ENCODE data around the gene DCAF6.
A peak's percentile ranks its signal among the peaks of the same experiment; 100 is the strongest.

Gene DCAF6

DNA sequence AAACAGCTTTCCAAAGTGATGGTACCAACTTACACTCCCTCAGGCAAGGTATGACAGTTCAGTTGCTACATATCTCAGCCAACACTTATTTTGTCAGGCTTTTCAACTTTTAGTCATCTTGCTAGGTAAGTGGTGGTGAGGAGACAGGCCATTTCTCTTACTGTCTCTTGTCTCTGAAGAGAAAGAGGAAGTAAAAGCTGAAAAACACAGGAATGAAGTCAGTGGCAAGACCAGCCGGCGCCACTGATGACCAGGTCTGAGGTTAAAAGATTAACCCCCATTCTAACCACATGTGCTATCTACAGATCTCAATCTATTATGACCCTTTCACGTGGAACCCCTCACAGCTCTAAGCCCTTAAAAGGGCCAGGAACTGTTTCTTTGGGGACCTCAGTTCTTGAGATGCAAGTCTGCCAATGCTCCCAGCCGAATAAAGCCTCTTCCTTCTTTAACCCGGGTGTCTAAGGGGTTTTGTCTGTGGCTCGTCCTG lies 26.7 kb upstream of the DCAF6 start:
- FAIRE-seq: peak; percentile 67
- no peak for DNase-seq (ENCODE audit: insufficient read length)
- TF ChIP-seq POLR2A (IDR thresholded peaks at IDR 0.05; ENCODE audit: low read depth, low read length) (no peak), POLR2AphosphoS5 (IDR thresholded peaks at IDR 0.05; ENCODE audit: low read depth, low read length) (no peak), TAF1 (IDR thresholded peaks at IDR 0.05; ENCODE audit: borderline replicate concordance, low read depth, low read length) (no peak)

DNA sequence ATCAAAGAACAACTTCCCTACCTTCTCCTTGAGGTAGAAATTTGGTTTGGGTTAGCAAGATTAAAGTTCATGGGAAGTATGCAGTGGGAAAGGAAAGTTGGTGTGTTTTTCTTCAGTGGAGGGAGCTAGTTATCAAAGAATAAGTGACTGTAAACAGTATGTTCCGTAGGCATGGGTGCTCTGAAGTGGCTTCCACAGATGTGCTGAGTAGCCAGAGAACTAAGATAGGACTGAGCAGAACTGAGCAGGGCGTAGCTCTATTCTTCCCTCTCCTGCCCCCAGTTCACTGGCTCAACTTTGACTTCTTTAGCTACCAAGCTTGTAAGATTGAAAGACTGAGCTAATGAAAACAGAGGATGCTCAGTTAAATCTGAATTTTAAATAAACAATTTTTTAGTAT lies 26.0 kb upstream of the DCAF6 start:
- DNase-seq (ENCODE audit: insufficient read length) (no peak), FAIRE-seq (no peak)
- no peak for TF ChIP-seq POLR2AphosphoS5 (IDR thresholded peaks at IDR 0.05; ENCODE audit: low read depth, low read length)
- no peak for TF ChIP-seq POLR2A (IDR thresholded peaks at IDR 0.05; ENCODE audit: low read depth, low read length)
- TF ChIP-seq TAF1 (IDR thresholded peaks at IDR 0.05; ENCODE audit: borderline replicate concordance, low read depth, low read length): no peak

DNA sequence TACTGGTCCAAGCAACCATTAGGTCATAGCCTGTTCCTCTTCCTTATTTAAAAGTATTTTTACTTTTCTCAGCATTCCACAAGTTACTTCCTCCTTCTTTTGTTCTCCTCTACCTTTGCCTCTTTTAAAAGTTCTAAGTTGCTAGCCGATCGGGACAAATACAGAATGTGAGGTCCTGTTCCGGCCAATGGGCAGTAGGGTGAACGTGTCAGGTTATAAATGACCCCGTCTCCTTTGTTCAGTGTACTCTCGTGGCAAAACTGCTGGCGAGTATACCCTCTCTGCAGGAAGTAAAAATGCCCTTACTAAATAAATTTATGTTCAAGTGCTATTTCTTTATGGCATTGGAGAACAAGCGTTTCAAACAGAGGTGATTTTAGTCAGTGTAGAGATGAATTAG lies 25.1 kb upstream of the DCAF6 start:
- FAIRE-seq (no peak), DNase-seq (ENCODE audit: insufficient read length) (no peak)
- TF ChIP-seq POLR2AphosphoS5 (IDR thresholded peaks at IDR 0.05; ENCODE audit: low read depth, low read length) (no peak), POLR2A (IDR thresholded peaks at IDR 0.05; ENCODE audit: low read depth, low read length) (no peak), TAF1 (IDR thresholded peaks at IDR 0.05; ENCODE audit: borderline replicate concordance, low read depth, low read length) (no peak)

DNA sequence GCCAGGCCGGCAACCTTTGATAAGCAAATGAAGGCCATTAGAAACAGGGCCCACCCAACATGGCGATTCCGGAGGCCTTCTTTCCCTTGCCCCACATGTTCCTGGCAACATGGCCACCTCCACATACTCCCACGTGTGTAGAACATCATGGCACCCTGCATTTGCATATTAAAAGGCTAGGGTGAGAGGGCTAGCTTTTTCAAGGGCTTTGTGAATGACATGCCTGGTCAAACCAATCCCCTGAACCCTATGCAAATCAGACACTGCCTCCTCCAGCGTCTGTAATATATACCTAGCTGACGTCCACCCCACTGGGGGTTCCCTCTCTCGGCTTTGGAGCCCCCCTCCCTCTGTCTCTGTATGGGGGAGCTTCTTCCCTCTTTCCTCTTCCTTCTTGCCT lies 24.2 kb upstream of the DCAF6 start:
- DNase-seq (ENCODE audit: insufficient read length) (no peak), FAIRE-seq (no peak)
- TF ChIP-seq POLR2AphosphoS5 (IDR thresholded peaks at IDR 0.05; ENCODE audit: low read depth, low read length): no peak
- TF ChIP-seq TAF1 (IDR thresholded peaks at IDR 0.05; ENCODE audit: borderline replicate concordance, low read depth, low read length): no peak
- no peak for TF ChIP-seq POLR2A (IDR thresholded peaks at IDR 0.05; ENCODE audit: low read depth, low read length)

DNA sequence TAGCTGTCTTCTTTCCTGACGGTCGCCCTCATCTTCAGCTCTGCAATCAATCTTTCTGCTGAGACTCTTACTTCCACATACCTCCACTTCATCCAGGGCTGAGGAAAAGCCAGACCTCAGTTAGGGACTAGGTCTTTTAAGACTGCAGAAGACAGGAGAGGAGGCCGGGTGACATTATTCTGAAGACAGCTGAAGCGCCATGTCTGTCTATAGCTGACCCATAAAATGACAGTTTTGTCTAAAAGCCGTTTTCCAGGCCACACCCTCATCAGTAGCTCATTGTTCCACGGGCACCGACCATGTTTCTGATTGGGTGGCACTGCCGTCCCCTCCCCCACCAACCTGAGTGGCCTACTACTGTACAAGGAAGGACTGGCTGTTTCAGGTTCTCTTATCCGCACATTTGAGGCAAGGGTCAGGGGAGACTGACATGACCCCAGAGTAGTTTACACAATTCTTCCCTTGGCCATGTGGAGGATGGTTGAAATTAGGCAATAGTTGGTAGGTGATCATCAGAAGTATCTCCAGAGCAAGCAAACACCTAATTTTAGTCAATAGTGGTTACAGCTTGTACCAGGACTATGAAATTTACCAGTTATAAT lies 22.5 kb upstream of the DCAF6 start, which contains the start of gene ADCY10:
TSS of gene ADCY10 (minus strand) at position 240 of the 602 bp plus-strand sequence. CDS start 8,994 bp downstream, outside the sequence.
- DNase-seq (ENCODE audit: insufficient read length): no peak
- TF ChIP-seq TAF1 (IDR thresholded peaks at IDR 0.05; ENCODE audit: borderline replicate concordance, low read depth, low read length) (no peak), POLR2A (IDR thresholded peaks at IDR 0.05; ENCODE audit: low read depth, low read length) (no peak), POLR2AphosphoS5 (IDR thresholded peaks at IDR 0.05; ENCODE audit: low read depth, low read length) (no peak)
- FAIRE-seq: no peak

DNA sequence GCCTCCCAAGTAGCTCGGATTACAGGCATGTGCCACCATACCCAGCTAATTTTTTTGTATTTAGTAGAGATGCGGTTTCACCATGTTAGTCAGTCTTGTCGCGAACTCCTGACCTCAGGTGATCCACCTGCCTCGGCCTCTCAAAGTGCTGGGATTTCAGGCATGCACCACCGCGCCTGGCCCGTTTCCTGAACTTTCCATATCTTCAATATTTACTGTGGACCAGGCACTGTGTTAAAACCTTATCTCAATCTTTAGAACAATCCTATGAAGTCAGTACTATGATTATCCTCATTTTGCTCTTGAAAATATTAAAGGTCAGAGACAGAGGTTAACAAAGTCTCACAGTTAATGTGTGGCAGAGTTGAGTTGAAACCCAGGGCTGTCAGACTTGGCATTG lies 20.9 kb upstream of the DCAF6 start:
- no peak for FAIRE-seq
- TF ChIP-seq POLR2AphosphoS5 (IDR thresholded peaks at IDR 0.05; ENCODE audit: low read depth, low read length) (no peak), TAF1 (IDR thresholded peaks at IDR 0.05; ENCODE audit: borderline replicate concordance, low read depth, low read length) (no peak), POLR2A (IDR thresholded peaks at IDR 0.05; ENCODE audit: low read depth, low read length) (no peak)
- DNase-seq (ENCODE audit: insufficient read length): no peak

DNA sequence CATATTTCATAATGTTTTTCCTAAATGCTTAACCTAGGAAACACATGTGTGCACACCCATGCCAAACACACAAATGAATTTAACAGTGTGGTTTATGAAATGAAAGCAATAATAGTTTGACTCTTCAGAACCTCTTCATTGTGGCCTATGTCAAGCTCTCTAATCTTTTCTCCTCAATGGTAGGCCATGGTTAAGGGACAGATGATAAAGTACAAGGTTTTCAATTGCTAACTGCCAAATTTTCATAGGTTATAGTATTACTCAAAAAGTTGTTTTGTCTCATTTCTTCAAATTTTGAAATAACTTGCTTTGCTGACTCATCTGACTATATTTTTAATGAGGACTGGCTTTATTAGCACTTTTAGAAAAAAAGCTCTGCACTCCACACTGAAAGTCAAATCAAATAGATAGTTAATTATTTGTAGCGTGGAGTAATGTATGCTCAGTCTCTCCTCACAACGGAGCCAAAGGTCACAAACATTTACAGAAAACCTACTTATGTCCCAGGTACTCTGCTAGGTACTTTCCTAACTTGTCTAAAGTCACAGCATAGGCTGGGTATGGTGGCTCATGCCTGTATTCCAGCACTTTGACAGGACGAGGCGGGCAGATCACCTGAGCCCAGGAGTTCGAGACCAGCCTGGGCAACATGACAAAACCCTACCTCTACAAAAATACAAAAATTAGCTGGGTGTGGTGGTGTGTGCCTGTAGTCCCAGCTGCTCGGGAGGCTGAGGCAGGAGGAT lies 19.5 kb upstream of the DCAF6 start:
- DNase-seq (ENCODE audit: insufficient read length) (no peak), FAIRE-seq (no peak)
- no peak for TF ChIP-seq POLR2AphosphoS5 (IDR thresholded peaks at IDR 0.05; ENCODE audit: low read depth, low read length)
- TF ChIP-seq TAF1 (IDR thresholded peaks at IDR 0.05; ENCODE audit: borderline replicate concordance, low read depth, low read length): no peak
- TF ChIP-seq POLR2A (IDR thresholded peaks at IDR 0.05; ENCODE audit: low read depth, low read length): no peak

DNA sequence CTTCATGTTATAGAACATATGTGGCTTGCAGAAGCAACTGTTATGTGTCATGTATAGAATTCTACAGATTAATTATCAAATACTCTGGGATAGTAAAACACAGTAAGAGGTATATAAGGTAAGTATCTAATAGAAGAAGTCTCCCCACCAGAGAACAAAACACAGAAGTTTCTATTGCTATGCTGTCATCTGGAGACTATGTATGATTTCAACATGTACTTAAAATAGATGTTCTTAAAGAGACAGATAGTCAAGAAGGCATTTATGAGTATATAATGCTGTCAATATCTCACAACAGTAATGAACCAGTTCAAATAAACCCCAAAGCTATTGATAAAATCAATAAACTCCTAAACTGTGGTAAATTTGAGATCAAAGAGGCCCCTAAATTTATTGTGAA lies 14.5 kb upstream of the DCAF6 start:
- DNase-seq (ENCODE audit: insufficient read length) (no peak), FAIRE-seq (no peak)

DNA sequence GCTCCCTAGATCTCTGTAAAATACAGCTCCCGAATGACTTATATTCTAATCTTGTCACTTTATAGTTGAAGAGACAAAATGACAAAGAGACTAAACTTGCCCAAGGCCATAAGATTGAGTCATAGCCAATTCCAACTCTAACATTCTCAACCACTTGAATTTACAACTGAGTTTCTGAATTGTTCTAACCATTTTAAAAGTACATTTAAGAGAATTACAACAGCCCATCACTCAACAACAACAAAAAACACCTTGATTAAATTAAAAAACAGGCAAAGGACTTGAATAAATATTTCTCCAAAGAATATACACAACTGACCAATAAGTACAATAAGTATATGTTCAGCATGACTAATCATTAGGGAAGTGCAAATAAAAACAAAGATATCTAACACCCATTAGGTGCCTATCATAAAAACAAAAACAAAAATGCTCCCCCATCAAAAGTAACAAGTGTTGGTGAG lies 13.8 kb upstream of the DCAF6 start:
- TF ChIP-seq TAF1 (IDR thresholded peaks at IDR 0.05; ENCODE audit: borderline replicate concordance, low read depth, low read length) (no peak), POLR2AphosphoS5 (IDR thresholded peaks at IDR 0.05; ENCODE audit: low read depth, low read length) (no peak)
- FAIRE-seq: no peak

More for the DNA sequence above, 14.5 kb upstream of the DCAF6 start:
- TF ChIP-seq POLR2AphosphoS5 (IDR thresholded peaks at IDR 0.05; ENCODE audit: low read depth, low read length) (no peak), POLR2A (IDR thresholded peaks at IDR 0.05; ENCODE audit: low read depth, low read length) (no peak), TAF1 (IDR thresholded peaks at IDR 0.05; ENCODE audit: borderline replicate concordance, low read depth, low read length) (no peak)

DNA sequence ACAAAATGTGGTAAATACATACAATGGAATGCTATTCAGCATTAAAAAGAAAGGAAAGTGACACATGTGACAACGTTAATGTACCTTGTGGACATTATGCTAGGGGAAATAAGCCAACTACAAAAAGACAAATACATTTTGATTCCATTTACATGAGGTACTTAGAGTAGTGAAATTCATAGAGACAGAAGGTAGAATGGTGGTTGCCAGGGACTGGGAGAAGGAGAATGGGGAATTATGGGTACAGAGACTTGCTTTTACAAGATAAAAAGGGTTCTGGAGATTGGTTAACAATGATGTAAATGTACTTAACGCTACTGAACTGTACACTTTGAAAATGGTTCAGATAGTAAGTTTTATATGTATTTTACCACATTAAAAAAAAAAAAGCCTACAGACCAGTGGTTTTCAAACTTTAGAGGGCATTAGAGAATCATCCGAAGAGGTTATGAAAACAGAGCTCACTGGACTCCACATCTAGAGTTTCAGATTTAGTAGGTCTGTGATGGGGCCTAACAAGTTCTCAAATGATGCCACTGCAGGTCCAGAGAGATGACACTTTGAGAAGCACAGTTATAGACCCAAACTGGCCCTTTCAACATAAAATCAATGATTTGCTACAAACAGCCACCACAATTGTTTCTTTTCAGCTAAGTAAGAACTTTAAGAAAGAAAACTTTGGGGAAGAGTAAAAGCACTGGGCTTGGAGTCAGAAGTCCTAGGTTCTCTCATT lies 13.0 kb upstream of the DCAF6 start:
- TF ChIP-seq TAF1 (IDR thresholded peaks at IDR 0.05; ENCODE audit: borderline replicate concordance, low read depth, low read length) (no peak), POLR2AphosphoS5 (IDR thresholded peaks at IDR 0.05; ENCODE audit: low read depth, low read length) (no peak), POLR2A (IDR thresholded peaks at IDR 0.05; ENCODE audit: low read depth, low read length) (no peak)
- FAIRE-seq (no peak), DNase-seq (ENCODE audit: insufficient read length) (no peak)

More for the DNA sequence above, 13.8 kb upstream of the DCAF6 start:
- no peak for DNase-seq (ENCODE audit: insufficient read length)

DNA sequence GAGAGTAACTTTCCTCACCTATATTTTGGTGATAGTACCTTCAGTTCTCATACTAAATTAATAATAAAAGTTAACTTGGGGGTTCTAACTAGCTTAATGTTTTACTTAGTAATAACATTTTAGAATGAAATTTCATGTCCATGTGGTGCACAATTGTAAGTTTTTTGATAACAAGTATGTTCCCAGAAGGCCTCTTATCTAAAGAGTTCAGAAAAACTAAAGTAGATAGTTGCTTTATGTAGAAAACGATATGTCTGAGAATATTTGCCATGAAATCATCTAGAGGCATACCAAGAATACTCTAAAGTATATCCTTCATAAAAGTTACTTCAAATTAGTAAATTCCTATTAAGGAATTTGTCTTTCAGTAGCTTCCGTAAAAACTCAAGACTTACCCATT lies 12.4 kb upstream of the DCAF6 start:
- no peak for TF ChIP-seq TAF1 (IDR thresholded peaks at IDR 0.05; ENCODE audit: borderline replicate concordance, low read depth, low read length)
- TF ChIP-seq POLR2AphosphoS5 (IDR thresholded peaks at IDR 0.05; ENCODE audit: low read depth, low read length): no peak
- no peak for TF ChIP-seq POLR2A (IDR thresholded peaks at IDR 0.05; ENCODE audit: low read depth, low read length)
- no peak for DNase-seq (ENCODE audit: insufficient read length)
- FAIRE-seq: no peak
